Neural cell (in vitro differentiated cells): ENCODE data around the gene LRRC1. TPM values are rescaled to one million over a fixed set of nuclear protein-coding genes. Genes with fewer than 3 reads are reported as not detected.

Experiments used
- H2AFZ ChIP-seq: fragments of 200-600, 300-800 bp; sonication (generic), shearing (Covaris generic); 2 replicates; pipeline ENCODE4 v1.6.0; 2014; ENCODE audit warnings: low read depth, mild to moderate bottlenecking, antibody characterized with exemption, low read length, moderate library complexity
- H3F3A ChIP-seq: fragments of 200-600 bp; shearing (Covaris generic); 2 replicates; pipeline ENCODE4 v1.6.1; 2016; ENCODE audit warnings: mild to moderate bottlenecking, moderate library complexity, mixed read lengths, antibody characterized with exemption, low read length; ENCODE audit not compliant: insufficient read depth, poor library complexity, severe bottlenecking
- H3K27ac ChIP-seq: fragments of 200-600, 300-800 bp; sonication (generic), shearing (Covaris generic); 2 replicates; pipeline ENCODE4 v1.5.1; 2014; ENCODE audit warnings: mild to moderate bottlenecking, low read length, moderate library complexity
- H3K27me3 ChIP-seq: fragments of 300-800, 200-600 bp; sonication (generic), shearing (Covaris generic); 2 replicates; pipeline ENCODE4 v1.6.0; 2014; ENCODE audit warnings: mild to moderate bottlenecking, low read depth, low read length, moderate library complexity; ENCODE audit not compliant: insufficient read depth
- H3K36me3 ChIP-seq: fragments of 300-800, 200-600 bp; sonication (generic), shearing (Covaris generic); 2 replicates; pipeline ENCODE4 v1.5.1; 2014; ENCODE audit warnings: mild to moderate bottlenecking, antibody characterized with exemption, low read length, moderate library complexity; ENCODE audit not compliant: insufficient read depth
- H3K4me2 ChIP-seq: fragments of 300-800, 200-600 bp; sonication (generic), shearing (Covaris generic); 2 replicates; pipeline ENCODE4 v1.6.0; 2014; ENCODE audit warnings: mild to moderate bottlenecking, low read length
- H3K4me3 ChIP-seq: fragments of 300-800, 200-600 bp; sonication (generic), shearing (Covaris generic); 2 replicates; pipeline ENCODE4 v1.5.1; 2014; ENCODE audit warnings: mild to moderate bottlenecking, low read length, moderate library complexity
- H3K79me2 ChIP-seq: fragments of 200-600 bp; shearing (Covaris generic); replicated peaks from 2 replicates; pipeline ENCODE4 v1.6.0; 2014; ENCODE audit warnings: mild to moderate bottlenecking, low read length, moderate library complexity; ENCODE audit not compliant: insufficient read depth
- H3K9ac ChIP-seq: fragments of 300-800, 200-600 bp; sonication (generic), shearing (Covaris generic); 2 replicates; pipeline ENCODE4 v1.6.1; 2016; ENCODE audit warnings: mild to moderate bottlenecking, low read length, mixed read lengths
- H3K9me2 ChIP-seq: fragments of 200-600 bp; shearing (Covaris generic); 2 replicates; pipeline ENCODE4 v1.6.1; 2016; ENCODE audit warnings: mild to moderate bottlenecking, low read length, mixed read lengths; ENCODE audit not compliant: insufficient read depth
- H3K9me3 ChIP-seq: fragments of 200-600, 300-800 bp; sonication (generic), shearing (Covaris generic); 2 replicates; pipeline ENCODE4 v1.6.1; 2016; ENCODE audit warnings: mild to moderate bottlenecking, mixed run types, low read length, moderate library complexity, mixed read lengths
- H4K20me1 ChIP-seq: fragments of 200-600 bp; shearing (Covaris generic); 2 replicates; pipeline ENCODE4 v1.6.1; 2016; ENCODE audit warnings: mild to moderate bottlenecking, mixed run types; ENCODE audit not compliant: insufficient read depth
- CTCF ChIP-seq: fragments of 450-650 bp; IDR thresholded peaks from 2 replicates; pipeline ENCODE4 v1.5.1; 2014; ENCODE audit warnings: antibody characterized with exemption, mild to moderate bottlenecking, moderate library complexity; ENCODE audit not compliant: poor library complexity, severe bottlenecking
- EP300 ChIP-seq: fragments of 450-650 bp; conservative IDR thresholded peaks from 2 replicates; pipeline ENCODE4 v1.6.1; 2014; ENCODE audit warnings: antibody characterized with exemption, mild to moderate bottlenecking, moderate library complexity; ENCODE audit not compliant: poor library complexity, severe bottlenecking
- EZH2 ChIP-seq: fragments of 200-600, 300-800 bp; shearing (Covaris generic), sonication (generic); IDR thresholded peaks from 2 replicates; pipeline ENCODE4 v1.6.1; 2014; ENCODE audit warnings: antibody characterized with exemption, low read length, borderline replicate concordance, mild to moderate bottlenecking; ENCODE audit not compliant: insufficient read depth, poor library complexity, severe bottlenecking
- MXI1 ChIP-seq: fragments of 450-650 bp; conservative IDR thresholded peaks from 2 replicates; pipeline ENCODE4 v1.6.1; 2014; ENCODE audit warnings: antibody characterized with exemption, mild to moderate bottlenecking; ENCODE audit not compliant: poor library complexity, severe bottlenecking
- POLR2AphosphoS5 ChIP-seq: IDR thresholded peaks from 2 replicates; pipeline ENCODE4 v1.6.1; 2012
- RAD21 ChIP-seq: fragments of 450-650 bp; conservative IDR thresholded peaks from 2 replicates; pipeline ENCODE4 v1.6.1; 2014; ENCODE audit warnings: antibody characterized with exemption, mild to moderate bottlenecking, moderate library complexity
- REST ChIP-seq: IDR thresholded peaks from 2 replicates; pipeline ENCODE4 v1.6.1; 2012; ENCODE audit warnings: borderline replicate concordance
- SMC3 ChIP-seq: fragments of 450-650 bp; conservative IDR thresholded peaks from 2 replicates; pipeline ENCODE4 v1.6.1; 2014; ENCODE audit warnings: antibody characterized with exemption, mild to moderate bottlenecking, moderate library complexity; ENCODE audit not compliant: poor library complexity
- TAF1 ChIP-seq: IDR thresholded peaks from 2 replicates; pipeline ENCODE4 v1.6.1; 2012; ENCODE audit warnings: low read depth
- polyA plus RNA-seq: library from polyadenylated mRNA; depleted of rRNA; stranded (reverse); fragments of >200 nt; gene quantifications from 2 replicates; pipeline ENCODE4 v1.2.3, GENCODE V29; 2014

The LRRC1 gene
- polyA plus RNA-seq, 1 donor from 2014 or later, result 21.2 TPM

- H3K27ac ChIP-seq, result no peak overlapping the region
These were observed 124.2 kb downstream of the LRRC1 start for GRCh38 chr6:53918854-53919510.

DNA sequence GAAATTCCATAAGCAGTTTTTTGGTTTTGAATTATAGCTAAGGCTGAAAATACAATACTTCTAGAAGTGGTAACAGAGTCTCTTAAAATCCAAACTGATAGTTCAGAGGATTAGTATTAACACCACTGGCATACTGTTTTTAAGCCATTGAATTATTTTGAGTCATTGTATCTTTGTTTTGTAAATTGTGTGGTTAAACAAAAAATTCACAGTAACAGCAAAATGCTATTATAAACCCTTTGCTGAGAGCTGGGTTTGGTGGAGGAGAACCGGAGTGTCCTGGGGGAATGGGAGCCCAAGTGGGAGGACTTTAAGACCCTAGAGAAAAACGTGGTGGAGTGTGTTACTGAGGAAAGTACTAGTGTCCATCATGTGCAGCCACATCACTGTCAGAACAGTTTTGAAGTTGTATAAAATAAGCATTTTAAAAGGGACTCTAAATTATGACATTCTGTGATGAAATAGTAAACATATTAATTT lies 125.1 kb downstream of the LRRC1 start:
- no peaks in the 10 kb centered on the region for H3K79me2 ChIP-seq

More at GRCh38 chr6:53918854-53919510, 124.2 kb downstream of the LRRC1 start:
- H3K9ac ChIP-seq, result no peak overlapping the region
- H3F3A ChIP-seq, result no peaks in the 10 kb centered on the region
- H3K9me3 ChIP-seq, result no peaks in the 10 kb centered on the region
- no peaks in the 10 kb centered on the region for H4K20me1 ChIP-seq
- H3K27me3 ChIP-seq, result no peaks in the 10 kb centered on the region
- H3K4me2 ChIP-seq, result no peak overlapping the region
- H3K9me2 ChIP-seq, result no peaks in the 10 kb centered on the region
- no peaks in the 10 kb centered on the region for H3K36me3 ChIP-seq
- no peak for TF ChIP-seq EZH2
- no peak for TF ChIP-seq RAD21
- TF ChIP-seq EP300, result no peak
- TF ChIP-seq CTCF, result no peak
- no peak for TF ChIP-seq MXI1
- no peak for TF ChIP-seq SMC3
- no peak for TF ChIP-seq TAF1
- no peak overlapping the region for H2AFZ ChIP-seq
- H3K79me2 ChIP-seq, result no peaks in the 10 kb centered on the region
- H3K4me3 ChIP-seq, result no peak overlapping the region

More for the DNA sequence above, 125.1 kb downstream of the LRRC1 start:
- Histone ChIP-seq H3F3A (no peaks in the 10 kb centered on the region), H2AFZ (no peak overlapping the region), H4K20me1 (no peaks in the 10 kb centered on the region), H3K9ac (no peak overlapping the region), H3K4me3 (no peak overlapping the region), H3K4me2 (no peak overlapping the region), H3K9me3 (no peaks in the 10 kb centered on the region), H3K27ac (no peak overlapping the region), H3K9me2 (no peaks in the 10 kb centered on the region), H3K27me3 (no peaks in the 10 kb centered on the region), H3K36me3 (no peaks in the 10 kb centered on the region)
- no peak for TF ChIP-seq CTCF
- no peak for TF ChIP-seq POLR2AphosphoS5
- TF ChIP-seq EZH2, result no peak
- no peak for TF ChIP-seq TAF1
- no peak for TF ChIP-seq REST
- no peak for TF ChIP-seq SMC3
- TF ChIP-seq MXI1, result no peak
